GM13977 (cell line): ENCODE data around the gene SH3D21.

Experiments
- DNase-seq: peaks from one replicate; pipeline ENCODE4 v3.0.0; 2012; ENCODE audit warnings: low spot score
- in situ Hi-C: fragments of 300-500 bp; cut with MboI; formaldehyde crosslinking; loops from one replicate; pipeline ENCODE4 v1.12.0; 2022; ENCODE audit warnings: low sequenced_read_pairs, low pct_unique_long_range_greater_than_20kb, mixed read lengths, inconsistent platforms; ENCODE audit not compliant: unreplicated experiment
- TF ChIP-seq, protein P1 (sequence below): IDR thresholded peaks from 2 replicates; pipeline ENCODE4 v1.5.1; 2012; ENCODE audit warnings: mild to moderate bottlenecking, control low read depth; ENCODE audit not compliant: insufficient read depth; ENCODE audit errors: extremely low read depth, missing control alignments

SH3D21 gene

DNA sequence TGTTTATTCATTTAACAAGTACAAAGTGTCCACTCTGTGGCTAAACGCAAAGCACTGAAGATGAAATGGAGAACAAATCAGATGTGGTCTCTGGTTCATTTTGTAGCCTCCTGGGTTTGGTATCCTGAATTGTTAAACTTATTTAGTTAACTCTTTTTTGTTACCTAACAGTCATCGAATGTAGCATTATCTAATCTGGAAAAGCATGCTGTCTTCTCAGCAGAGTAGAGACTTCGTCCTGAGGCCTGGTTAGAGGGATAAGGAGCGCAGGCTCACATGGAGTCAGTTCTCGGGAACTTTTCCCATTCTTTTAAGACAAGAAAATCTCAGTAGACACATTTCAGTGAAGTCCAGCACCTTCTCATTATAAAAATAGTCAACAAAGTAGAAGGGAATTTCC, 33.1 kb upstream of the SH3D21 start:
- TF ChIP-seq, protein P1, sequence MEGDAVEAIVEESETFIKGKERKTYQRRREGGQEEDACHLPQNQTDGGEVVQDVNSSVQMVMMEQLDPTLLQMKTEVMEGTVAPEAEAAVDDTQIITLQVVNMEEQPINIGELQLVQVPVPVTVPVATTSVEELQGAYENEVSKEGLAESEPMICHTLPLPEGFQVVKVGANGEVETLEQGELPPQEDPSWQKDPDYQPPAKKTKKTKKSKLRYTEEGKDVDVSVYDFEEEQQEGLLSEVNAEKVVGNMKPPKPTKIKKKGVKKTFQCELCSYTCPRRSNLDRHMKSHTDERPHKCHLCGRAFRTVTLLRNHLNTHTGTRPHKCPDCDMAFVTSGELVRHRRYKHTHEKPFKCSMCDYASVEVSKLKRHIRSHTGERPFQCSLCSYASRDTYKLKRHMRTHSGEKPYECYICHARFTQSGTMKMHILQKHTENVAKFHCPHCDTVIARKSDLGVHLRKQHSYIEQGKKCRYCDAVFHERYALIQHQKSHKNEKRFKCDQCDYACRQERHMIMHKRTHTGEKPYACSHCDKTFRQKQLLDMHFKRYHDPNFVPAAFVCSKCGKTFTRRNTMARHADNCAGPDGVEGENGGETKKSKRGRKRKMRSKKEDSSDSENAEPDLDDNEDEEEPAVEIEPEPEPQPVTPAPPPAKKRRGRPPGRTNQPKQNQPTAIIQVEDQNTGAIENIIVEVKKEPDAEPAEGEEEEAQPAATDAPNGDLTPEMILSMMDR: no peak
- no peak for DNase-seq
- in situ Hi-C loops: no loop called here

DNA sequence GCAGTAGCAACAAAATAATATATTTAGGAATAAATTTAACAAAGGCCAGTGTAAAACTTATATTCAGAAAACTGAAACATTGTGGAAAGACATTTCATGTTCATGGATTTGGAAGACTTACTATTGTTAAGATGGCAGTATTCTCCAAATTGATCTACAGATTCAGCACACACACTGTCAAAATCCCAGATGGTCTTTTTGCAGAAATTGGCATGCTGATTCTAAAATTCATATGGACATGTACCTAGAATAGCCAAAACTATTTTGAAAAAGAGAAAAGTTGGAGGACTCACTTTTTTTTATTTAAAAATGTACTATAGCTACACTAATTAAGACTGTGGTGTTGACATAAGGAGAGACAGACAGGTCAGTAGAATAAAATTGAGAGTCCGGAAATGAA, 32.0 kb upstream of the SH3D21 start:
- in situ Hi-C loops: no loop called here
- TF ChIP-seq, protein P1: no peak
- no peak for DNase-seq

DNA sequence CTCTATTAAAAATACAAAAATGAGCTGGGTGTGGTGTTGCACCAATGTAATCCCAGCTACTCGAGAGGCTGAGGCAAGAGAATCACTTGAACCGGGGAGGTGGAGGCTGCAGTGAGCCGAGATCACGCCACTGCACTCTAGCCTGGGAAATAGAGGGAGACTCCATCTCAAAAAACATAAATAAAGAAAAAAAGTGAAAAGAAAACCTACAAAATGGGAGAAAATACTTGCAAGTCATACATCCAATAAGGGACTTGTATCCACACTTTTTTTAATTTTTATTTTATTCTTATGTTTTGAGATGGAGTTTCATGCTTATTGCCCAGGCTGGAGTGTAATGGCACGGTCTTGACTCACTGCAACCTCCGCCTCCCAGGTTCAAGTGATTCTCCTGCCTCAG, 29.5 kb upstream of the SH3D21 start:
- TF ChIP-seq, protein P1: no peak
- no peak for DNase-seq
- in situ Hi-C loops: no loop called here

DNA sequence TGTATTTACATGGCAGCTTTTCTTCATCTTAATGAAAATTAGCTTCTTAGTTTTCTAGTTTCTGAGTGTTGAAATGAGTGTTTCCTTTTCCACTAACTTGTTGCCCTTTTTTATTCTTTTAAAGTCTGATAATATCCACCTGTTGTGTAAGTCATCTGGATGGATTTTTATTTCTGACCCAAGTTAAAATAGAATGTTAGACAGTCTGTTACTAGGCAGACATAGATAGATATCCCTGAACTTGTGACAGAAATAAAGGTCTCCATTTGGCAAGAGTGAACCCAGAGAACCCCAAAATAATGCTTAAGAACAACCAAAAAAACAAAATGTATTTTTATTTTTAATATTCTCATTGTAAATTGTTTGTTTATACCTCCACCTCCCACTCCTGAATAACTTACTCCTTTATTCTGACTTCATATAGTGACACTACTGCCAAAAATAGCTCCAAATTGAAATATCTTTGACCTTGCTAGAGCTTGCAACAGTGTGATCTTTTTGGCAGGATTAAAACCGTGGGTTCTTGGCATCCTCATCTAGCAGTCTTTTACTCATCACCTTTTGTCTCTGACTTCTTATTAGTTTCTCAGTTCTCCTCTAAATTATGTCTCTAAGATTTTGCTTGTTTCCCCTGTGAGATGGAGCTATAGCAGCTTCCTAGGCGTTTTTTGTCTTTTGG, 26.9 kb upstream of the SH3D21 start:
- in situ Hi-C loops: no loop called here

DNA sequence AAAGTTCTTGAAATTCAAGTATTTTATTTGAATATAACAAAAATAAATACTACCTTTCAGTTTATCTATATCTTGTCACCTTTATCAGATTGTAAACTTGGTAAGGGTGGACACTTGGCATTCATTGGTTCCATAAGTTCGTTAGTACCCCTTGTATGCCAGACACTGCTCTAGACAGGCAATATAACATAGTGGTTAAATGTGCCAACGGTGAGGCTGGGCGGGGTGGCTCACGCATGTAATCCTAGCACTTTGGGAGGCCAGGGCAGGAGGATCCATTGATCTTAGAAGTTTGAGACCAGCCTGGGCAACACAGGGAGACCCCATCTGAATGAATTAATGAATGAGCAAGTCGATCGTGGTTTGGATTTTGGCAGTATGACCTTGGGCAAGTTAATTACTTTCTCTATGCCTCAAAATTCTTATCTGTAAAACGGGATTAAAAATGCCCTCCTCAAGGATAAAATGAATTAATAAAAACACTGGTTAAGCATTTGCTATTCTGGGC, 26.3 kb upstream of the SH3D21 start:
- TF ChIP-seq, protein P1: no peak
- in situ Hi-C loops: no loop called here
- no peak for DNase-seq

More for the DNA sequence above, 26.9 kb upstream of the SH3D21 start:
- DNase-seq: no peak
- TF ChIP-seq, protein P1: no peak

DNA sequence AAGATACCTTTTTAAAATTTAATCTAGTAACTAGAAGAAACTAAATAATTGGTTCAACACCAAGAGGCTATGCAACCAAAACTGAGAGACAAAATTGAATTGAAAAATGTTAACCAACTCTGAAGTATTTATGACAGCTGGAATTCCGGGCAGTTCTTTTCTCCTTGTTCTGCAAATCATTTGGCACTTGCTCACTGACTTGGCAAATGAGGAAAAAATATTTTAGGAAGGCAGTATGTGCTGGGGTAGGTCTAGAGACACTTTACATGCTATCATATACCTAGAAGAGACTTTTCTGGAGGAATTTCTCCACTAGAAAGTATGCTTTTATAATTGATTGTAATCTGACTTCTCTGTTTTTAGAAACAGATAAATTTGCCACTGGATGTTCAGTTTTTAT, 22.1 kb upstream of the SH3D21 start:
- TF ChIP-seq, protein P1: no peak
- in situ Hi-C loops: no loop called here
- DNase-seq: no peak
